Mesenteric fat pad (tissue), 1 donor: Measurements from ENCODE around the gene SMCR8. TPM values are rescaled to one million over a fixed set of nuclear protein-coding genes. Genes with fewer than 3 reads are reported as not detected.
"Not testable (repeated sequence)": the region's sequence is repeated elsewhere in the genome, so short reads cannot be mapped to it uniquely, and the experiment has no call there.

Source experiments
- DNase-seq: peaks from one replicate; pipeline ENCODE4 v3.0.0-alpha.2; 2020; ENCODE audit warnings: low spot score
- microRNA-seq: library from miRNA; unstranded; fragments of <30 nt; microRNA quantifications from one replicate; pipeline ENCODE4 v1.2.0, GENCODE V29; 2020; ENCODE audit warnings: borderline number of aligned reads
- total RNA-seq: library from RNA; stranded (reverse); fragmentation: NEBNext Ultra II Directional; extraction: Animal tissue kit (Norgen Biotek cat#: 25700); gene quantifications from one replicate; pipeline ENCODE4 v1.2.1, GENCODE V29; 2021
- donor health status: DM: yes; HTN: yes; CAD: no.

Gene SMCR8
- total RNA-seq, 1 donor from 2014 or later = 14.3 TPM

- DNase-seq = no peak
These were observed 45.4 kb downstream of the SMCR8 start for GRCh38 chr17:18360518-18360917.

- DNase-seq = no peak
These were observed 47.0 kb downstream of the SMCR8 start for GRCh38 chr17:18361837-18362697.

GRCh38 chr17:18362698-18363100 is 47.6 kb downstream of the SMCR8 start:
- DNase-seq = no peak

GRCh38 chr17:18363101-18364049 is 48.3 kb downstream of the SMCR8 start, which contains the start of gene SHMT1:
SHMT1 (minus strand) TSS chr17:18363550; CDS start chr17:18355981, 7,569 bp downstream.
- peak; percentile 98 for DNase-seq

- DNase-seq = no peak
These were observed 49.1 kb downstream of the SMCR8 start for GRCh38 chr17:18364166-18364565.

- DNase-seq = no peak
These were observed 53.9 kb downstream of the SMCR8 start for GRCh38 chr17:18368946-18369345.

- no peak for DNase-seq
These were observed 55.7 kb downstream of the SMCR8 start for GRCh38 chr17:18370761-18371160.

GRCh38 chr17:18371455-18371854 is 56.4 kb downstream of the SMCR8 start:
- DNase-seq = no peak

GRCh38 chr17:18373181-18373580 is 58.1 kb downstream of the SMCR8 start:
- not testable (repeated sequence) for DNase-seq

GRCh38 chr17:18374216-18374615 is 59.1 kb downstream of the SMCR8 start:
- DNase-seq = no peak

Small RNA genes lying within 50 kb of the gene (microRNA-seq; reads per million reads assigned to microRNA genes)
- gene MIR6778 = not detected

Other genes starting within 250 kb of the SMCR8 start
- gene DRG2, start 227.3 kb upstream of the SMCR8 start, total RNA-seq = 36.3 TPM
- 0.71 TPM for gene MYO15A, start 206.5 kb upstream of the SMCR8 start, total RNA-seq
- 86.9 TPM for gene ALKBH5, start 131.5 kb upstream of the SMCR8 start, total RNA-seq
- gene LLGL1, start 89.7 kb upstream of the SMCR8 start, total RNA-seq = 12.0 TPM
- gene FLII, start 56.6 kb upstream of the SMCR8 start, total RNA-seq = 269 TPM
- 4.6 TPM for gene MIEF2, start 54.6 kb upstream of the SMCR8 start, total RNA-seq
- gene TOP3A, start 299 bp upstream of the SMCR8 start, total RNA-seq = 34.1 TPM
- 87.2 TPM for gene SHMT1, start 48.3 kb downstream of the SMCR8 start, total RNA-seq
- gene EVPLL, start 62.5 kb downstream of the SMCR8 start, total RNA-seq = 0.22 TPM
- not detected for gene LGALS9C, start 161.5 kb downstream of the SMCR8 start, total RNA-seq